Large intestine (tissue), 3 donors: ENCODE data around the gene SESN1. TPM values are rescaled to one million over a fixed set of nuclear protein-coding genes. Genes with fewer than 3 reads are reported as not detected.
"Not testable (repeated sequence)": the region's sequence is repeated elsewhere in the genome, so short reads cannot be mapped to it uniquely, and the experiment has no call there.

Source experiments
- DNase-seq, 2 donors: peaks; one replicate each; pipeline versions ENCODE4 v3.0.0 to v3.0.0-alpha.2; 2013
- H3K27ac ChIP-seq: one replicate; pipeline ENCODE4 v1.5.1; 2013; ENCODE audit warnings: low read length
- H3K27me3 ChIP-seq: 2 replicates; pipeline ENCODE4 v1.6.1; 2013; ENCODE audit warnings: low read length; ENCODE audit not compliant: control insufficient read depth, insufficient read depth
- H3K36me3 ChIP-seq: 2 replicates; pipeline ENCODE4 v1.6.1; 2013; ENCODE audit warnings: low read length; ENCODE audit not compliant: control insufficient read depth, insufficient read depth
- H3K4me1 ChIP-seq: one replicate; pipeline ENCODE4 v1.6.1; 2013; ENCODE audit warnings: low read length; ENCODE audit not compliant: control insufficient read depth, insufficient read depth
- H3K4me3 ChIP-seq: one replicate; pipeline ENCODE4 v1.5.1; 2013; ENCODE audit warnings: low read length
- H3K9me3 ChIP-seq: one replicate; pipeline ENCODE4 v1.6.1; 2013; ENCODE audit warnings: mild to moderate bottlenecking, low read depth, low read length, moderate library complexity; ENCODE audit not compliant: control insufficient read depth
- WGBS: methylation state at CpG from one replicate; pipeline ENCODE4 v1.1.5; 2013; ENCODE audit warnings: low lambda C conversion rate; ENCODE audit not compliant: insufficient coverage; 5-methylcytosine and 5-hydroxymethylcytosine counted together
- polyA plus RNA-seq: library from polyadenylated mRNA; unstranded; fragments of 120-200 nt; gene quantifications from one replicate; pipeline ENCODE4 v1.2.1, GENCODE V29; 2013

The SESN1 gene
- polyA plus RNA-seq, 1 donor, result 48.4 TPM

DNA sequence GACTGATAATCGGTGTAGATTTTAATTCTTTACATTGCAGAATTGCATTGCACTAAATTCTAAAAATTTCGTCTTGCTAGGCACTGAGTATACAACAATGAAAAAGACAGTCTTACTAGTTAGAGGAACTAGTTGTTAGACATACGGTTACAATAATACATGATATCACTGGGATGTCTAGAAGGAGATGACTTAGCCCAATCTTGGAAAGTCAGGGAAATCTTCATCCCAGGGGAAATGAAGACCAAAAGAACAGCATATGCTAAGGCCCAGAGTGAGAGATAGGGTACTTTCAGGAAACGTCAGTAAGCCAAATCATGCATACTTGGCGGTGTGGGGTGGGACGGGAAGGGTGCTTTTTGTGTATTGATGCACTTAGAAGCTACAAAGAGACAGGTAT lies 1.6 kb upstream of the SESN1 start:
- Histone ChIP-seq H3K27me3 (no peaks in the 10 kb centered on the region), H3K36me3 (no peaks in the 10 kb centered on the region), H3K9me3 (no peaks in the 10 kb centered on the region), H3K27ac (peak overlapping the region; percentile 99), H3K4me1 (peaks cover 9% of the 10 kb centered on the region), H3K4me3 (peak overlapping the region; percentile 96)
- WGBS, result 68% methylated on average over 4 of the region's 6 CpGs
- DNase-seq, result no peak

DNA sequence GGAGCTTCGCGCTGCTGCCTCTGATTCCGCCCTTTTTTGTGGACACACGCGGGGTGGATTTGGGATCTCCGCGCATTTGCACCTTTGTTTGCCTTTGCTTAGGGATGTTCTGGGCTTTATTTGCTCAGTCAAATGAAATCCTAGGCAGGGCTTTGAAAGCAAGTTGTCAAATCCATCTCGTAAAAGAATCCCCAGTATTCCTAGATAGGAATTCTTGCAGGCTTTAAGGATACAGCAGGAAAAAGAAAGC lies 1.1 kb upstream of the SESN1 start:
- peaks cover 9% of the 10 kb centered on the region for H3K4me1 ChIP-seq
- peak overlapping the region; percentile 99 for H3K27ac ChIP-seq
- H3K27me3 ChIP-seq, result no peaks in the 10 kb centered on the region
- peak overlapping the region; percentile 96 for H3K4me3 ChIP-seq
- no peaks in the 10 kb centered on the region for H3K9me3 ChIP-seq
- no peaks in the 10 kb centered on the region for H3K36me3 ChIP-seq
- DNase-seq, result no peak
- no CpG with 5 or more reads among the region's 8 CpGs for WGBS

DNA sequence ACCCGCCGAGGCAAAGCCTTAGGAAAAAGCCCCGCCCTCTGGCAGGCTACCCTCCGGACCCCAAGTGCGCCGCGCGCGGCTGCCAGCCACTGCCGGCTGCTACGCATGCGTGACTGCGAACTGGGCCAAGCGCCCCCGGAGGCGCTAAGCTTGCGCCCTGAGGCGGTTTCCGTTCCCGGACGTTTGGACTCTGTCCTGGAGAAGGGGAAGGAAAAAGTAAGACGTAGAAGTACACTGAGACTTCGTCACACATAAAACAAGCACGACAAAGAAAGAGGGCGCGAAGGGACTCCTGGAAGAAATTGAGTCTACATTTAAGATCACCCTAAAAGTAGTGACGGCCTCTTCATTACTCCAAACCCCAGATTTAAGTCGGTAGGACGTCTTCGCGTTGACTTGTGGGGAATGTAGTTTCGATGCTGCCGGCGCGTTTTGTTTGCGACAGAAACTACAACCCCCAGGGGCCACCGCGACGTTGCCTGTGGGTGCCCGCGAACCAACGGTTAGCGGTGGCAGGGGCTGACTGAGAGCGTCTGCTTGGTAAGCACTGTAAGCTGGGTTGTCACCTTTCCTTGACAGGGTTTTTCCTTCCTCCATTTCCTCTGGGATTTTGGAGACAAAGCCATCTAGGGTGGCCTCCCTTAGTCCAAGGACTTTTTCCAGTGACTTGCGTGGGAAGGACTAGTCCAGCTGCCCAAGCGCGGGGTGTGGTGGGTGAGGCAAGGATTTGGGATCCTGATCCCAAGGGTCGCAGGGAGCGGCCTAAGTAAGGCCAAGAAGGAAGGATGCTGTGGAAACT lies 589 bp upstream of the SESN1 start, which contains the start of gene CEP57L1:
Gene CEP57L1, plus strand, starts transcription at position 472 of the 799 bp plus-strand sequence. CDS start 49,715 bp downstream, outside the sequence.
- Histone ChIP-seq H3K9me3 (no peaks in the 10 kb centered on the region), H3K4me1 (peaks cover 9% of the 10 kb centered on the region), H3K27ac (peak within 1 kb of the TSS; percentile 99), H3K4me3 (peak within 1 kb of the TSS; percentile 96), H3K27me3 (no peaks in the 10 kb centered on the region), H3K36me3 (no peaks in the 10 kb centered on the region)
- WGBS, result no CpG with 5 or more reads among the region's 49 CpGs
- DNase-seq, result peak; percentile 95 to 99

DNA sequence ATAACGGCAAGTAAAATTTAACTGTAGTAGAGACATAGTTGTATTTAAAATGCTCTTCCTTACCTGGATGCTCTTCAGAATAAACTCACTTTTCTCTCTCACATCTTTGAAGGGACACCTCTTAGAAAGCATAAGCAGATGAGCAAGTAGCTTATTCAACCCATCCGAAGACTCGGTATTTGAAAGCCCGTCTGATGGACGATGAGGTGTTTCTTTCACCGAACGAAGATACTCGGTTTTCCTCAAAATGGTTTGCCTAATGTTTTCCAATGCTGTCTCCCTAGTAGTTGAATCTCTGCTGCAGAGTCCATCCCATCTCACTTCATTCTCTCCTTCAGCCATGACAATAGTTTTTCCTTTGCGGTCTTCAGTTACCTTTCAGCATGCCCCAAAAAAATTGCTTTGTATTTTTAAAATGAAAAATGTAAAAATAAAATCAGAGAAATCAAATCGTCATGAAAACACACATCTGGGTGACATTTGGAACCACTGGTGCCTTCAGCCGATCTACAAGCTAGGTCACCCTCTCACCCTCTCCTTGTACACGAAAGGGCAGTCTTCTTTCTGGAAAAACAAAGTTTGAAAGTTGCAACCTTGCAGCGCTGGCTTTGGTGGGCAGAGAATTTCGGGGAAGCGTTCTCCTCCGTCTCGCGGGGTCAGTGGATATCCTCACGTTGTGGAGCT lies 772 bp downstream of the SESN1 start:
- DNase-seq, result peak in 1 of 2 donors; percentile 37

DNA sequence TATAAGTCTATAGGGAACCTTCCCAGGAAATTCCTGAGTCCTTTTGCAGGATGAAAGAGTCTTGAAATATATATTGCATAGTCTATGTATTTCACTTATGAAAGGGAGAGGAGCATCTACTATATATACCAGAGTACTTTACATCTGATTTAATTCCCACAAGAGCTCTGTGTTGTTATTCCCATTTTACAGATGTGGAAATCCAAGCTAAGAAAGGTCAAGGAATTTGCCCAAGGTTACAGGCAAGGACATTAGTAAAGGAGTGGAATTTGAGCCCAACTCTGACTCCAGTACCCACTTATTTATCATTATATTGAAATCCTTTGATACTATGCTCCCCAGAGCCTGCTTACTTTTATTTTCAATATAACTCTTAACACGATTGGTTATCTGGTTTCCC lies 2.6 kb downstream of the SESN1 start:
- Histone ChIP-seq H3K4me3 (peak overlapping the region; percentile 14), H3K4me1 (no peaks in the 10 kb centered on the region), H3K27ac (no peak overlapping the region), H3K36me3 (no peaks in the 10 kb centered on the region), H3K9me3 (no peaks in the 10 kb centered on the region), H3K27me3 (no peaks in the 10 kb centered on the region)
- DNase-seq, result no peak
- WGBS, result no CpG with 5 or more reads among the region's 1 CpG

More for the DNA sequence above, 772 bp downstream of the SESN1 start:
- Histone ChIP-seq H3K4me1 (peaks cover 9% of the 10 kb centered on the region), H3K27ac (peak overlapping the region; percentile 99), H3K4me3 (peak overlapping the region; percentile 96), H3K36me3 (no peaks in the 10 kb centered on the region), H3K9me3 (no peaks in the 10 kb centered on the region), H3K27me3 (no peaks in the 10 kb centered on the region)
- 0% methylated on average over 1 of the region's 19 CpGs for WGBS

DNA sequence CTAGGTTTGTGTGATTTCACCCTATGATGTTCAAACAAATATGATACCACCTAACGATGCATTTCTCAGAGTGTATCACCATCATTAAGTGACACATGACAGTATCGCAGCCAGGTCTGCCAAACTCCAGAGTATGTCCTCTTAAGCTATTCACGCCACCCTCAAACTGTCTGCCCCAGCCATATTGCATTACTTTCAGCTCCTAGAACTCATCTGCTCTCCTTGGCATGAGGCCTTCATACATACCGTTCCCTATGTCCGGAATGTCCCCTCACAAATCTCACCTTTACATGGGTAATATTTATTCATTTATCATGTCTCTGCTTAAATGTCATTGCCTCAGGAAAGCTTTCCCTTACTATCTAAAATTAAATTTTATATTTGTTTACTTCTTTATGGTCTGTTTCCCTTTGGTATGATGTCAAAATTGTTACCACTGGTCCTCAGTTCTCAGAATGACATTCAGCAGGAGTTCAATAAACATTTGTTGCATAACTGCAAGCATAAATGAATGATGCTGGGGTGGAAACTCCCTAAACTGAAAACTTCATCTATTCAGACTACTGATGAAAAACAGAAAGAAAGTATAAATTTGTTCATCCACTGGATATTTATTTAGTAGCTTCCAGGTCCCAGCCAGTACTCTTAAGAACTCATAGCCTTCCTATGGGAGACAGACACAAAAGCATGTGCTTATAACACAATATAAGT lies 3.2 kb downstream of the SESN1 start:
- no peaks in the 10 kb centered on the region for H3K36me3 ChIP-seq
- DNase-seq, result no peak
- H3K4me1 ChIP-seq, result no peaks in the 10 kb centered on the region
- no peaks in the 10 kb centered on the region for H3K9me3 ChIP-seq
- H3K27ac ChIP-seq, result no peak overlapping the region
- WGBS, result 100% methylated on average over 2 of the region's 5 CpGs
- no peaks in the 10 kb centered on the region for H3K27me3 ChIP-seq
- no peak overlapping the region for H3K4me3 ChIP-seq

DNA sequence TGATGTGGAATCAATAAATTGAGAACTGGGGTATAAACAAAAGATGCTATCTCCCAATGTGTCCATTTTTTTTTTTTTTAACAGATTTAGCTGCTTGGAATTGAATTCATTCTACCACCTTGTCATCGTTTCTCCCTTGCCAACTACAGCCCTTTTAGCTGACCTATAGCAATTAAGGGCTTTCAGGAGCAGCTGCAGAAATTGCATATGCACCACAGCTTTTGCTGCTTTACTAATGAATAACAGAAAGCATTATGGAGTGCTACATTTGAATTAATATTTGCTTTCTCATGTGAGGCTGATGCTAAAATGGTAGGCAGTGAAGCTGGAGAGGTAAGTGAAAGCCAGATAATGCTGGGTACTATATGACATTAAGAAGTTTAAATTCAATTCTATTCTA lies 5.7 kb downstream of the SESN1 start:
- Histone ChIP-seq H3K4me3 (no peak overlapping the region), H3K4me1 (no peaks in the 10 kb centered on the region), H3K9me3 (no peaks in the 10 kb centered on the region), H3K36me3 (no peaks in the 10 kb centered on the region), H3K27ac (no peak overlapping the region), H3K27me3 (no peaks in the 10 kb centered on the region)
- no peak for DNase-seq
- no CpG with 5 or more reads among the region's 1 CpG for WGBS

DNA sequence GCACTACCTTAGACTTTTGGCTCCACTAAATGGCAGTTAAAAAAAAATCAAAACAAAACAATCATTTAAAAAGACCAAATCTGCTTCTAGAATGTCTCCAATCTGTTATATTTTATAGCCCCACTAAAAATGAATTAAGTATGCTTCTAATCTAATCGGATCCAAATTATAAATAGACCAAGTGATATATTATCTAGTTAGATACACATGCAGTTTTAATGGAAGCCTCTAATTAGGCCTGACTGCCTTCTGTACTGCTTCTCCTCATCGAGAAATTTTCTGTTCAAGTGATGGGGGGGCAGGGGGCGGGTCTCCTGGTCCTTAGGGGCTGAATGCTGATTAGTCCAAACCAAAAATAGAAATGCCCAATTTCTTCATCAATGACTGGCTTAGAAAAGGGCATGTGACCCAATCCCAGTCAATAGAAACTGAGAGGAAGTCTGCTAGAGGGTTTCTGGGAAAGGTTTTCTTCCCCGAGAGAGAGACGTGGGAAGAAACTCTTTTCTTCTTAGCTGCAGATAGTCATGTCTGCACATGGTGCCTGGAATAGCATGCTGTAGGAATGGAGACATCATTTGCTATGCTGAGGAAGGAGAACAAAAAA lies 6.9 kb downstream of the SESN1 start:
- H3K9me3 ChIP-seq, result no peaks in the 10 kb centered on the region
- H3K36me3 ChIP-seq, result no peaks in the 10 kb centered on the region
- H3K4me3 ChIP-seq, result no peak overlapping the region
- H3K27me3 ChIP-seq, result no peaks in the 10 kb centered on the region
- no peak overlapping the region for H3K27ac ChIP-seq
- H3K4me1 ChIP-seq, result no peaks in the 10 kb centered on the region
- no CpG with 5 or more reads among the region's 5 CpGs for WGBS
- no peak for DNase-seq

DNA sequence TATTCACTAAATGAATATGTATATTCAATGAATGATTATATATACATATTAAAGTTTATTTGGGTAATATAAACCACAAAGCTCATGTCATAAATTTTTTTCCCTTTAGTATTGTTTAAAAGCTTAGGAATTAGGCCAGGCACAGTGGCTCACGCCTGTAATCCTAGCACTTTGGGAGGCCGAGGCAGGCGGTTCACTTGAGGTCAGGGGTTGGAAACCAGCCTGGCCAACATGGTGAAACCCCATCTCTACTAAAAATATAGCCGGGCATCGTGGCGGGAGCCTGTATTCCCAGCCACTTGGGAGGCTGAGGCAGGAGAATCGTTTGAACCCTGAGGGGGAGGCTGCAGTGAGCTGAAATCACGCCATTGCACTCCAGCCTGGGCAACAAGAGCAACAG lies 10.5 kb downstream of the SESN1 start:
- not testable (repeated sequence) for H3K4me3 ChIP-seq, H3K4me1 ChIP-seq, H3K27me3 ChIP-seq, H3K9me3 ChIP-seq, H3K36me3 ChIP-seq, H3K27ac ChIP-seq, DNase-seq
- no CpG with 5 or more reads among the region's 8 CpGs for WGBS

DNA sequence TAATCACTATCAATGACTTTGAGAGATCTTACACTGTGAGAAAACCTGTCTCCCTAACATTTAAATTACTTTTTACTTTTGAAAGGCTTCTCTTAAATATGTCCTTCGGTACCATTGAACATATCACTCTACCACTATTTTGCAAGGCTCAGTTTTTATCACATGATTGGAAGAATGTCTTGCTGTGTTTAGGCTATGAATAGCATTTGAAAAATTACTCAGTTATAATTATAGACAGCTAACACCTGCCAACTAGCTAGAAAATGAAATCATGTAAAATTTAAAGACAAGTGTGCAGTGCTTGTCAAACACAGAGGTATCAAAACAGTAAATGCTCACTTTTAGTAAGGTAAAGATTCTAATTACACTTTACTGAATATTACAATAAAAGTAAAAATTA lies 11.0 kb downstream of the SESN1 start:
- WGBS, result no CpG with 5 or more reads among the region's 1 CpG
- no peaks in the 10 kb centered on the region for H3K9me3 ChIP-seq
- no peaks in the 10 kb centered on the region for H3K4me1 ChIP-seq

More for the DNA sequence above, 11.0 kb downstream of the SESN1 start:
- no peaks in the 10 kb centered on the region for H3K27me3 ChIP-seq
- no peak for DNase-seq
- no peak overlapping the region for H3K4me3 ChIP-seq
- H3K36me3 ChIP-seq, result no peaks in the 10 kb centered on the region
- H3K27ac ChIP-seq, result no peak overlapping the region
